GM12892 (cell line): ENCODE results near the gene MKS1.

Source experiments
- POLR2A ChIP-seq: IDR thresholded peaks from 2 replicates; pipeline ENCODE4 v1.6.1; 2011; ENCODE audit warnings: low read depth, low read length, control low read depth
- POLR2AphosphoS5 ChIP-seq: IDR thresholded peaks from 2 replicates; pipeline ENCODE4 v1.6.1; 2011; ENCODE audit warnings: low read depth, low read length, control low read depth

- TF ChIP-seq POLR2AphosphoS5 (no peak), POLR2A (no peak)
Observed at GRCh38 chr17:58248955-58249269, 29.9 kb upstream of the MKS1 start.
